Breast epithelium (tissue), 4 donors: Measurements from ENCODE around the gene KASH5. TPM values are rescaled to one million over a fixed set of nuclear protein-coding genes. Genes with fewer than 3 reads are reported as not detected.

Experiments
- DNase-seq, 2 donors: peaks; one replicate each; pipeline ENCODE4 v3.0.0-alpha.2; 2019; ENCODE audit warnings: low spot score in 2 of 2
- H3K27ac ChIP-seq, 2 donors: fragments of 200-600 bp; sonication (generic) in 1 of 2; one replicate each; pipeline ENCODE4 v1.5.1; 2016 to 2019; ENCODE audit warnings: mild to moderate bottlenecking in 1 of 2
- H3K27me3 ChIP-seq, 2 donors: fragments of 200-600 bp; sonication (generic) in 1 of 2; one replicate each; pipeline versions ENCODE4 v1.5.1 to v1.6.0; 2017 to 2019; ENCODE audit warnings: control low read depth in 1 of 2, mild to moderate bottlenecking in 1 of 2
- H3K36me3 ChIP-seq: fragments of 200-600 bp; one replicate; pipeline ENCODE4 v1.5.1; 2019
- H3K4me1 ChIP-seq, 2 donors: fragments of 200-600 bp; sonication (generic); one replicate each; pipeline ENCODE4 v1.5.1; 2016 to 2019; ENCODE audit warnings: control low read depth in 1 of 2
- H3K4me3 ChIP-seq, 3 donors: fragments of 200-600 bp; sonication (generic); 1 replicate in 2 of 3; 2 replicates in 1 of 3; pipeline ENCODE4 v1.5.1; 2016 to 2019; ENCODE audit warnings: mild to moderate bottlenecking in 3 of 3, moderate library complexity in 2 of 3
- H3K9me3 ChIP-seq, 2 donors: fragments of 200-600 bp; sonication (generic) in 1 of 2; one replicate each; pipeline ENCODE4 v1.5.1; 2016 to 2019; ENCODE audit warnings: control low read depth in 1 of 2
- CTCF ChIP-seq, 3 donors: fragments of 450-650 bp; IDR thresholded peaks; one replicate each; pipeline ENCODE4 v1.5.1; 2016 to 2017; ENCODE audit warnings: antibody characterized with exemption in 3 of 3, mild to moderate bottlenecking in 3 of 3, moderate library complexity in 3 of 3
- POLR2A ChIP-seq: fragments of 450-650 bp; IDR thresholded peaks from one replicate; pipeline ENCODE4 v1.6.1; 2016; ENCODE audit warnings: antibody characterized with exemption, mild to moderate bottlenecking, moderate library complexity
- POLR2AphosphoS5 ChIP-seq, 3 donors: sonication (generic); formaldehyde crosslinking; IDR thresholded peaks; one replicate each; pipeline ENCODE4 v1.6.1; 2017; ENCODE audit warnings: antibody characterized with exemption in 3 of 3
- intact Hi-C: fragments of 100-400 bp; cut with DNase I; formaldehyde crosslinking; loops from one replicate; pipeline ENCODE4 v1.15.1; 2023; ENCODE audit warnings: low total_unique reads
- total RNA-seq, 3 donors: library from RNA; depleted of rRNA; stranded (reverse); fragments of >200 nt; gene quantifications; one replicate each; pipeline ENCODE4 v1.1.0, GENCODE V29; 2016

KASH5 gene
- total RNA-seq, 3 donors from 2014 or later: 1.9 TPM; not detected in 2

GRCh38 chr19:49407079-49407478, 19.0 kb downstream of the KASH5 start:
- Histone ChIP-seq H3K4me1 (no peaks in the 10 kb centered on the region), H3K36me3 (no peaks in the 10 kb centered on the region), H3K27me3 (no peaks in the 10 kb centered on the region), H3K27ac (no peak overlapping the region), H3K4me3 (no peak overlapping the region), H3K9me3 (no peaks in the 10 kb centered on the region)
- no peak for DNase-seq
- intact Hi-C loops: loop anchor here (5.0 kb wide), 1 partner anchor 1165 kb away; no protein-coding TSS in a partner anchor
- no peak for TF ChIP-seq POLR2AphosphoS5 (IDR thresholded peaks at IDR 0.05)
- no peak for TF ChIP-seq CTCF (IDR thresholded peaks at IDR 0.05)
- TF ChIP-seq POLR2A: no peak

- intact Hi-C loops: loop anchor here (5.0 kb wide), 1 partner anchor 1165 kb away; no protein-coding TSS in a partner anchor
- Histone ChIP-seq H3K4me1 (no peaks in the 10 kb centered on the region), H3K27ac (no peak overlapping the region), H3K9me3 (no peaks in the 10 kb centered on the region), H3K27me3 (no peaks in the 10 kb centered on the region), H3K4me3 (no peak overlapping the region), H3K36me3 (no peaks in the 10 kb centered on the region)
- DNase-seq: no peak
- TF ChIP-seq POLR2AphosphoS5 (IDR thresholded peaks at IDR 0.05) (no peak), CTCF (IDR thresholded peaks at IDR 0.05) (no peak), POLR2A (no peak)
These were observed 19.5 kb downstream of the KASH5 start for GRCh38 chr19:49407482-49408015.

- no peak for TF ChIP-seq POLR2AphosphoS5 (IDR thresholded peaks at IDR 0.05)
- no peak for TF ChIP-seq POLR2A
- no peak for TF ChIP-seq CTCF (IDR thresholded peaks at IDR 0.05)
- no peak overlapping the region for H3K27ac ChIP-seq
- intact Hi-C loops: loop anchor here (5.0 kb wide), 1 partner anchor 1163 kb away; no protein-coding TSS in a partner anchor
- no peak for DNase-seq
- no peaks in the 10 kb centered on the region for H3K9me3 ChIP-seq
- no peaks in the 10 kb centered on the region for H3K36me3 ChIP-seq
- H3K4me3 ChIP-seq: no peak overlapping the region
- H3K27me3 ChIP-seq: no peaks in the 10 kb centered on the region
- no peaks in the 10 kb centered on the region for H3K4me1 ChIP-seq
These were observed 20.9 kb downstream of the KASH5 start for GRCh38 chr19:49408816-49409440.

GRCh38 chr19:49409441-49410029, 21.5 kb downstream of the KASH5 start:
- Histone ChIP-seq H3K27ac (no peak overlapping the region), H3K4me3 (no peak overlapping the region), H3K36me3 (no peaks in the 10 kb centered on the region), H3K4me1 (no peaks in the 10 kb centered on the region), H3K27me3 (no peaks in the 10 kb centered on the region), H3K9me3 (no peaks in the 10 kb centered on the region)
- no peak for DNase-seq
- intact Hi-C loops: loop anchor here (5.0 kb wide), 1 partner anchor 1163 kb away; no protein-coding TSS in a partner anchor
- TF ChIP-seq POLR2AphosphoS5 (IDR thresholded peaks at IDR 0.05) (no peak), CTCF (IDR thresholded peaks at IDR 0.05) (no peak), POLR2A (no peak)

- no peak overlapping the region for H3K27ac ChIP-seq
- no peak for DNase-seq
- intact Hi-C loops: no loop called here
- no peaks in the 10 kb centered on the region for H3K27me3 ChIP-seq
- H3K9me3 ChIP-seq: no peaks in the 10 kb centered on the region
- H3K4me3 ChIP-seq: no peak overlapping the region
- no peaks in the 10 kb centered on the region for H3K4me1 ChIP-seq
- no peaks in the 10 kb centered on the region for H3K36me3 ChIP-seq
- TF ChIP-seq CTCF (IDR thresholded peaks at IDR 0.05) (no peak), POLR2AphosphoS5 (IDR thresholded peaks at IDR 0.05) (no peak), POLR2A (no peak)
These were observed 23.8 kb downstream of the KASH5 start for GRCh38 chr19:49411681-49412326.
